Effector CD8-positive, alpha-beta T cell (primary cell): ENCODE data around the gene ZFP92.

ENCODE experiments used
- DNase-seq: peaks from one replicate; lab custom pipeline; 2025; lab: John Stamatoyannopoulos, UW

The ZFP92 gene

DNA sequence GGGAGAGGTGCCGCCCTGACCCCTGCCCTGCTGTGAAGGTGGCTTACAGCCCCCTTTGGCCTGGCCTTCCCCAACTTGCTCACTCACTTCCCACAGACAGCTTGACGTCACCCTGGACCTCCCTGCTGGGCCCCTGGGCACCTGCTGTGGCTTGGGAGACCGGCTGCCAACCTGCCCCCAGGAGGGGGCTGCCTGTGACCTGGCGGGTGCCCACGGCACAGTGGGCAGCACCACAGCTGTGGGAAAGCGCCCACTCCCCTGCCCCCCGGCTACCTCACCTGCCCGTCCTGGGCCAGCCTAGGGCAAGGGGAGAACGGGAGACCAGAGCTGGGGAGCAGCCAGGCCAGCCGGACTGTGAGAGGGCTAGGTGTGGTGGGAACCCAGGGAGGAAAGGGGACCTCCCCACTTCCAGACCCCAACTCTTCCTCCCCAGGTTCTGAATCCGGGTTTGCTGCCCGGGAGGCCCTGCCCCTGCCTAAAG, 2.4 kb upstream of the ZFP92 start:
- no peak for DNase-seq

DNA sequence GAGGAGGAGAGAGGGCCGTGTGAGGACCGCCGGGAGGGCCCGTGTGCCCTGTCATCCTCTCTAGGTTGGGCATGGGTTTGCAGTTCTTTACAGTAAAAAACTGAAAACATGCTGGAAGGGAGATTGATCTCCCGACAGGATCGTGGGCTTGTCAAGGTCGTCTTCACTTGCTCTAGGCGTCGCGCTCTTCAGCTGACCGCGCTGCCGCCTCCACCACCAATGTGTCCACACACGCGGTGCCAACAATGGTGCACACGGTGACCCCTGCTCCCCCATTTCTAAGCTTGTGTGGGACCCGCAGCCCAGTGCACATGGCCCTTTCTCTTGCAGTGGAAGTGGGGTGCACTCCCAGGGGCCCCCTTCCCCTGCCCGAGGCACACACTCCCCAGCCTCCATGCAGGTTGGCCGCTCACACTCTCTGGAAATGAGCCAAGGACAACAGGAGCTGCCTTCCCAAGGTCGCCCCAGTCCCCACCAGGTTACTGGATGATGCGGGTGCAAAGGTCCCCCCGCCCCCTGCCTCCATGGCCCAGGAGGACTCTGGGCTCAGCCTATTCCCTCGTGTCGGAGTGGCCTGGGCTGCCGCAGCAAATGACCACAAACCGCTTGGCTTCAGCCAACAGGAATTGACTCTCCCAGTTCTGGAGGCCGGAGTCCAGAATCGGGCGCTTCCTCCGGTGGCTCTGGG, 1.7 kb upstream of the ZFP92 start:
- DNase-seq, result no peak

- no peak for DNase-seq
Observed at GRCh38 chrX:153410373-153410772, 899 bp upstream of the ZFP92 start.

DNA sequence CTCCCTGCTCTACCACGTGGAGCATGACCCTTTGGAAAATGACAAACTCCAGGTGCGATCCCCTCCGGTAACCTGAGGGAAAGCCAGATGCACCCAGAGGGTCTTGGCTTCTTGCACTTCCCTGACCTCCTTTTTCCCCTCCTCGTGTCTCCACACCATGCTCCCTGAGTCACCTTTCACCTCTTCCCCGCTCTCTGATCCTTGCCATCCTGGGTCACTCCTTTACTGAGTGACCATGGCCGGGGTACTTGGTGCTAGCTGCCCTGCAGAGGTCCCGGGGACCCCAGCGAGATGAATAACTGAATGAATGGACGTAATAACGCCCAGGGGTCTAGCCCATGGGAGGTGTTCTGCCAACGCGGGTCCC, 401 bp upstream of the ZFP92 start:
- no peak for DNase-seq

DNA sequence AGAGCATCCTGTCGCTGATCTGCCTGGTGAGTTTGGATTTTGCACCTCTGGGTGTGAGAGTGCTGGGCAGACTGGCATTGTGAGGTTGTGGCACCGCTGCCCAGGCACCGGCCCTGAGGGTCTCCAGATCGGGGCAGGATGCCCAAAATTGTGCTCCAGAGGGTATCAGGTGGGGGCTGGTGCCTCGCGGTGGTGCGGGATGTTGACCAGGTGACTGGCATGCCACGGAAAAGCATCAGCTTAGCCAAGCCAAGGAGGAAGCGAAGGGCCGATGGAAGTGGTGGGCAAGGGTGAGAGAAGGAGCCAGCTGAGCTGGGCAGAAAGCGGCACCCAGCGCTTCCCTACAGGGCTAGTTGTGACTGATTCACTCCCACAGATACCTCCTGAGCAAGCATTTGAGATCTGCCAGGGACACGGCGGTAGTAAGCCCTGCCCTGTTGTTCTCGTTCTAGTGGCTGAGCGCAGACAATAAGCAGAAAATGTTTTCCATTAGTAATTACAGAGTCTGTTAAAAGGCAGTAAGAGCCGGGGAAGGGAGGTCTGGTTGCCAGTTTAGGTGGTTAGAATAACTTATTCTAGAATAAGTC, 809 bp downstream of the ZFP92 start:
- no peak for DNase-seq

DNA sequence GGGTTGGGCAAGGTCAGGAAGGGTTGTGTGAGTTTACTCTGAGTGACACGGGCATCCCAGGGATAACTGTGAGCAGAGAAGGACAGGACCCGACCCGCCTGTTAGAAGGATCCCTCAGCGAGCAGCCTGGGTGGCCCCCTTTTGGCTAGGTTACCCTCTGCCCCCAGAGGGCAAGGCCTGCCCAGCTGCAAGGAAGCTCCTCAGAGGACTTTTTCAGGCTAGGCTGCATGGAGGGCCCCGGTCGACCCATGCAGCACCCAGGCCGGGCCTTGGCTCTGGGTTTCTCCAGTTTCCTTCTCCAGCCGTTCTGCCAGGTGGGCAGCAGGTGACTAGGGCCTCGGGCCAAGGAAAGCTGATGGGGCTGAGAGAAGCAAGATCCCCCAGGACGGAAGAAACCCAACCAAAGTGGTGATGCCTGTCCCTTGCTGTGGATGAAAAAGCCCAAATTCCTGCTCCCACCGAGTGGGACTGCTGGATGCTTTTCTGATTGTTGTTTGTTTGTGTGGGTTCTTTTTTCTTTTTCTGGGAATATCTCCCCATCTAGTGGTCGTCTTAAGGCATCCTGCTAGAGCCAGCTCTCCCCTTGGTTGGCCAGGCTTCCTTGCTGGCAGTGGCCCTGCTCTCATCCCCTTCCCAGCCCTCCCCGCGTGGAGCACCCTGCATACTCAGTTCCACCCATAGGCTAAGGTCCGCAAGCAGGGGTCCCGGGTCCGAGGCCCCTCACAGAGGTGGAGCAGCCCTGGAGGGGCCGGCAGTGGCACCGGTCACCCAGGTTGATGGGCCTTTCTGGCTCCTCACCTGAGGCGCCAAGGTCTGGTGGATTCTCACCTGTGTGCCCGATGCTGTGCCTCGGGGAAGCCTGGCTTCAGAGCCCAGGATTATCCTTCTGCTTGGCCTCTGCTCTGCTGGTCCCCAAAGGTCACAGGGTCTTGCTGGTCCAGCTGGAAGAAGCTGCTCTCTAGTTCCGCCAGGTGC, 1.8 kb downstream of the ZFP92 start:
- DNase-seq, result no peak

DNA sequence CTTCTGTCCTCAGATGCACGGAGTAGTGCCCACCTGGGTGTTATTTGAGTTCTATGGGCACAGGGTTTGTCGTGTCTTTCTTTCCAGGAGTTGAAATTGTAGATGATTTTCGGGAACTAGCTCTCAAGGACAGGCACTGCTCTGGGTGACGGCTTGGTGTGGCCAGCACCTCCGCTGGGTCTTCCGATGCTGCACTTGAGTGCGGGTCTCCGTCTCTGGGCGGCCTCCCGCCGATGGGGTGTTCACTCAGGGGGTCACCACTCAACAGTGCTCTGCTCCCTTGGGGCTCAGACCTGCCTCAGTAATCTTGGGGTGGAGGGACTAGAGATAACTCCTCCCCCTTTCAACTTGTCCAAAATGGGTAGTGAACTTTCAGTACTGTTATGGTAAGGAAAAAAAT, 2.5 kb downstream of the ZFP92 start:
- no peak for DNase-seq

- no peak for DNase-seq
Observed at GRCh38 chrX:153414856-153415510, 3.7 kb downstream of the ZFP92 start.

DNA sequence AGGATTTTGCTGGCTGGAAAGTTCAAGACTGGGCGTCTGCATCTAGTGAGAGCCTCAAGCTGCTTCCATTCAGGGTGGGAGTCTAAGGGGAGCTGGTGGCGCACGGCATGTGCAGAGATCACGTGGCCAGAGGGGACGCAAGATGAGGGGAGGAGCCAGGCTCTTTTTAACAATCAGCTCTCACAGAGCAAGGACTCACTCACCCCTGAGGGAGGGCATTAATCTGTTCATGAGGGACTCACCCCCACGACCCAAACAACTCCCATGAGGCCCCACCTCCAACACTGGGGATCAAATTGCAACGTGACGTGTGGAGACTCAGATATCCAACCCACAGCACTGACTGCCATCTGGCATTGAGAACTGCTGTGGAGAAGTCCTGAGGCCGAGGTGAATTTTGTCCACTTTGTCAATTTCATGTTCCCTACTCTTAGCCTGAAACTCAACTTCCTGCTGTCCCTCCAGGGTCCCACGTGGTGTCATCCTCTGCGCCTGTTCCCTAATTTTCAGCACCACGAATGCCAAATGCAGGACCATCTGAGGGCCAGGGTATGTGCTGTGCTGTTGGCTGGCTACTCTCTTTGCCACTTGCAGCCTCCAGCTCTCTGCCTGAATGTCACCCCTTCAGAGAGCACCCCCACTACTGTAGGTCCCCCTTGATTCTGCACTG, 5.6 kb downstream of the ZFP92 start:
- DNase-seq, result no peak

GRCh38 chrX:153417637-153418036, 6.4 kb downstream of the ZFP92 start:
- DNase-seq, result no peak

- DNase-seq, result no peak
Observed at GRCh38 chrX:153420851-153421599, 9.8 kb downstream of the ZFP92 start.

- no peak for DNase-seq
Observed at GRCh38 chrX:153421856-153422255, 10.6 kb downstream of the ZFP92 start.

- no peak for DNase-seq
Observed at GRCh38 chrX:153423652-153424051, 12.4 kb downstream of the ZFP92 start.

GRCh38 chrX:153426204-153426603, 14.9 kb downstream of the ZFP92 start:
- DNase-seq, result no peak

- no peak for DNase-seq
Observed at GRCh38 chrX:153430796-153431195, 19.5 kb downstream of the ZFP92 start.

- no peak for DNase-seq
Observed at GRCh38 chrX:153433161-153433680, 21.9 kb downstream of the ZFP92 start.

DNA sequence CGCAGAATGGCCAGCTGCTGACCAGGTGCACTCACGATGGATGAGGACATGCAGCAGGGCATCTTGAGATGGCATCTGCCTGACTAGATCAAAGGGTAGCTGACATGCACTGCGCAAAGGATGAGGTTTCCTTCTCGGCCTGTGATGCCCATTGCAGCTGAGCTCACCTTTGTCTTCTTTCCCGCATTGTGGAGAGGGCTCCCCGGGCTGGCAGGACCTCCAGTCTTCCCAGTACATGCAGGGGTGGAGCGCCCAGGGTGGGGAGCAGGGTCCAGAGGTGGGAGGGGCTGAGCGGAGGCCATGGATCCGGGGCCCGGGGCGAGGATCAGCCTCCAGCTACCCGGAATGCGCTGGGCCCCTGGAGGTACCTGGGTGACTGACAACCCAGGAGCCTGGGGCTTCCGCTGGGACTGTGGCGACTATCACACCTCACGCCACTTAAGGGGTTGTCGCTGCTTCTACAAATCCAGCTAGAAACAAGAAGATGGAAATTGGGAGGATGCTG, 22.6 kb downstream of the ZFP92 start:
- no peak for DNase-seq

- DNase-seq, result no peak
Observed at GRCh38 chrX:153434801-153435200, 23.5 kb downstream of the ZFP92 start.

DNA sequence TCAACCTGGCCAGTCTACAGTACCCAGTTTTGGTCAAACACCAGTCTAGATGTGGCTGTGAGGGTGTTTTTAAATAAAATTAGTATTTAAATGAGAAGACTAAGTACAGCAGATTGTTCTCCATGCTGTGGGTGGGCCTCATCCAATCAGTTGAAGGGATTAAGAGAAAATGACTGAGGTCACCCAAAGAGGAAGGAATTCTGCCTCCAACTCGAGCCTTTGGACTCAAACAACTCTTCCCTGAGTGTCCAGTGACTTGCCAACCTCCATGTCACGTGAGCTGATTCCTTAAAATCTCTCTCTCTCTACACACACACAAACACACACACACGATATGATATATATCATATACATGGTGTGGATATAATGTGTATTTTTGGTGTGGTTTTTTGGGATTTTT, 24.6 kb downstream of the ZFP92 start:
- no peak for DNase-seq

DNA sequence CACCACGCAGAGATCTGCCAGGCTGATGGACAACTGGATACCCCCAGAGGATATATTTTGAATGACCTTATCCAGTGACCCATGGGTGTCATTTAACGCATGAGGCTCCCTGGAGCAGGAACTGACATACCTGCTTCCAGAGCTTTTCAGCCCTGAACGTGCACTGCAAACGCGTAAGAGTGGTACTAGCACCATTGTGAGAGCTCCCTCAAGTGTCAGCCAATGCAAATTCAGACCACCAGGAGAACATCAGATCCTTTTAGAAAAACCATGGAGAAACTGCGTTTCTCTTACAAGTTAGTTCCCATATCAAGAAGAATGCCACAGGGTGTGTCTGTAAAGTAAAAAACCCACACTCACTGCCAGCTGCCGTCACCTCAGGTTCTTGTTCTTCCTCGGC, 27.3 kb downstream of the ZFP92 start:
- DNase-seq, result no peak
